Mesodermal cell (in vitro differentiated cells): ENCODE data around the gene PIM1.

Experiments
- H3K27ac ChIP-seq: 2 replicates; pipeline ENCODE4 v1.7.0; 2013; ENCODE audit warnings: mild to moderate bottlenecking, low read depth, low read length, moderate library complexity; ENCODE audit not compliant: severe bottlenecking
- H3K36me3 ChIP-seq: 2 replicates; pipeline ENCODE4 v1.7.1; 2013; ENCODE audit warnings: mild to moderate bottlenecking, low read length, moderate library complexity; ENCODE audit not compliant: control insufficient read depth, insufficient read depth
- H3K4me1 ChIP-seq: one replicate; pipeline ENCODE4 v1.7.1; 2013; ENCODE audit warnings: mild to moderate bottlenecking, low read length; ENCODE audit not compliant: insufficient read depth, control insufficient read depth, poor library complexity, severe bottlenecking
- H3K4me3 ChIP-seq: 2 replicates; pipeline ENCODE4 v1.7.0; 2013; ENCODE audit warnings: low read length, control low read depth, mild to moderate bottlenecking; ENCODE audit not compliant: insufficient read depth, poor library complexity, severe bottlenecking; ENCODE audit errors: extremely low read depth
- H3K9me3 ChIP-seq: 2 replicates; pipeline ENCODE4 v1.7.1; 2013; ENCODE audit warnings: mild to moderate bottlenecking, low read length, moderate library complexity; ENCODE audit not compliant: control insufficient read depth
- WGBS, 2 experiments: methylation state at CpG; one replicate each; pipeline ENCODE4 v1.1.5; 2013; ENCODE audit warnings: missing lambda C conversion rate in 2 of 2; ENCODE audit not compliant: insufficient coverage in 2 of 2; 5-methylcytosine and 5-hydroxymethylcytosine counted together

Gene PIM1

DNA sequence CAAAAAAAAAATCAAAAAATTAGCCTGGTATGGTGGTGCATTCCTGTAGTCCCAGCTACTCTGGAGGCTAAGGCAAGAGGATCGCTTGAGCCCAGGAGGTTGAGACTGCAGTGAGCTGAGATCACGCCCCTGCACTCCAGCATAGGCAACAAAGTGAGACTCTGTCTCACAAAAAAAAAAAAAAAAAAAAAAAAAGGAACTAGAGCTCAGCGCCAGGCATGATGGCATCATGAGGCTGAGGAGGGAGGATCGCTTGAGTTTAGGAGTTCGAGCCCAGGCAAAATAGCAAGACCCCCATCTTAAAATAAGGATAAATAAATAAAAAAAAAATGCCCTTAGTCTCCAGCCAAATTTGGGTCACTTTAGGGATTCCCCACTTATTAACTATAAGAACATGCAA, 40.4 kb upstream of the PIM1 start:
- Histone ChIP-seq H3K4me1 (peaks cover 52% of the 10 kb centered on the region), H3K36me3 (no peaks in the 10 kb centered on the region), H3K27ac (no peak overlapping the region), H3K9me3 (no peaks in the 10 kb centered on the region), H3K4me3 (no peak overlapping the region)
- WGBS, 2 experiments: no CpG with 5 or more reads among the region's 5 CpGs

- H3K4me3 ChIP-seq: no peak overlapping the region
- peak overlapping the region; percentile 23 for H3K27ac ChIP-seq
- no peaks in the 10 kb centered on the region for H3K36me3 ChIP-seq
- 50% methylated on average over 1 of the region's 3 CpGs; no CpG with 5 or more reads in 1 of the 2 experiments for WGBS, 2 experiments
- peaks cover 56% of the 10 kb centered on the region for H3K4me1 ChIP-seq
- H3K9me3 ChIP-seq: no peaks in the 10 kb centered on the region
These were observed 39.2 kb upstream of the PIM1 start for GRCh38 chr6:37130704-37131103.

DNA sequence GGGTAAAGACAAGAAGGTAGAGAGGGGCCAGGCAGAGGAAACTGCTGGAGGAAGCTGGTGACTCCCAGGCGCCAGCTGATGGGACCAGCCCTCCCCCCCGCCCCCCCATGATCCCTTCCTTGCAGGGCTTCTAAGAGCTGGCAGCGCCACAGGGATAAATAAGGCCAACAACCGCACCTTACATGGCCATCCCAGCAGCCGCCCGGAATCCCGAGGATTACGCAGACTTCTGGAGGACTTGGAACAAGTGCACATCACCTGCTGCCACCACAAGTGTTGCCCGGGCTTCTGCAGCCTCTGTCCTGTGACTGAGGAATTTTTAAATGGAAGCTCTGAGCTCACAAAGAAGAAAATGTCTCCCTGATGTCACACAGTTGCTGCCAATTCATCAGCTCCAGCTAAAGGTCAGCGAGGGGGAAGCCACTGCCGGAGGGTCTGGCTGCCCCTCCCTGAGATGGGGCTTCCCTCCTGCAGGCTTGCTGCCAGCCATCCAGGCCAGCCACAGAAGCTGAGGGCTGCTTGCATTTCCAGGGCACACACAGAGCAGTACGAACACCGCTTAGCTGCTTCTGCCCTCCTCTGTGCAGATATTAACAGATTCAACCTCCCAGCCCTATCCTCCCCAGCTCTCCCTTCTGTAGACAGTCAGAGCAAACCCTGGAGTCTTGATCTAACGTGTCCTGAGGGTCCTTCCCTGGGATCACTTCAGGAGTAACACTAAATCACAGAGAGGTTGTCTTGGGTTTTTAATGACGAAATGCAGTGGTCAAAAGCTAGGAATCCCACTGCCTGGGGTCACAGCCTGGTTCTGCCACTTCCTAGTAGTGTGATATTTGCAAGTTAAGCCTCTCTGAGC, 38.6 kb upstream of the PIM1 start:
- Histone ChIP-seq H3K36me3 (no peaks in the 10 kb centered on the region), H3K4me3 (no peak overlapping the region), H3K27ac (peak overlapping the region; percentile 85), H3K9me3 (no peaks in the 10 kb centered on the region), H3K4me1 (peaks cover 56% of the 10 kb centered on the region)
- 73 to 76% methylated on average over 9 to 12 of the region's 15 CpGs for WGBS, 2 experiments

GRCh38 chr6:37131960-37132253, 38.0 kb upstream of the PIM1 start:
- H3K4me3 ChIP-seq: no peak overlapping the region
- H3K4me1 ChIP-seq: peaks cover 58% of the 10 kb centered on the region
- H3K27ac ChIP-seq: peak overlapping the region; percentile 85

DNA sequence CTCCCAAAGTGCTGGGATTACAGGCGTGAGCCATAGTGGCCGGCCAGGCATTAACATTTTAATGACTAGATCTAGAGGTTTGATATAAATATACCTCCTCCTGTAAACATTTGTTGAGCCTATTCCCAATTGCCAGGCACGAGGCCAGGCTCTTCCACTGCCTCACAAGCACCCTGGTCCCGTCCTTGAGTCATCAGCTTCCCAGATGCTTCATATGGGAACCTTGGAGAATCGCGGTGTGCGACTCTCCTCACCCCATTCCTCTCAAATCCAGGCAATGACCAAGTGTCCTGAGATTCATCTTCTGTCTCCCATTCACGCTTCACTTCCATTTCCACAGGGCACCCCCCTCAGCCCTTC, 35.9 kb upstream of the PIM1 start:
- no peaks in the 10 kb centered on the region for H3K9me3 ChIP-seq
- WGBS, 2 experiments: 88% methylated on average over 6 of the region's 8 CpGs
- no peak overlapping the region for H3K4me3 ChIP-seq
- H3K4me1 ChIP-seq: peaks cover 49% of the 10 kb centered on the region
- no peaks in the 10 kb centered on the region for H3K36me3 ChIP-seq
- peak overlapping the region; percentile 79 for H3K27ac ChIP-seq

More at GRCh38 chr6:37131960-37132253, 38.0 kb upstream of the PIM1 start:
- Histone ChIP-seq H3K36me3 (no peaks in the 10 kb centered on the region), H3K9me3 (no peaks in the 10 kb centered on the region)

DNA sequence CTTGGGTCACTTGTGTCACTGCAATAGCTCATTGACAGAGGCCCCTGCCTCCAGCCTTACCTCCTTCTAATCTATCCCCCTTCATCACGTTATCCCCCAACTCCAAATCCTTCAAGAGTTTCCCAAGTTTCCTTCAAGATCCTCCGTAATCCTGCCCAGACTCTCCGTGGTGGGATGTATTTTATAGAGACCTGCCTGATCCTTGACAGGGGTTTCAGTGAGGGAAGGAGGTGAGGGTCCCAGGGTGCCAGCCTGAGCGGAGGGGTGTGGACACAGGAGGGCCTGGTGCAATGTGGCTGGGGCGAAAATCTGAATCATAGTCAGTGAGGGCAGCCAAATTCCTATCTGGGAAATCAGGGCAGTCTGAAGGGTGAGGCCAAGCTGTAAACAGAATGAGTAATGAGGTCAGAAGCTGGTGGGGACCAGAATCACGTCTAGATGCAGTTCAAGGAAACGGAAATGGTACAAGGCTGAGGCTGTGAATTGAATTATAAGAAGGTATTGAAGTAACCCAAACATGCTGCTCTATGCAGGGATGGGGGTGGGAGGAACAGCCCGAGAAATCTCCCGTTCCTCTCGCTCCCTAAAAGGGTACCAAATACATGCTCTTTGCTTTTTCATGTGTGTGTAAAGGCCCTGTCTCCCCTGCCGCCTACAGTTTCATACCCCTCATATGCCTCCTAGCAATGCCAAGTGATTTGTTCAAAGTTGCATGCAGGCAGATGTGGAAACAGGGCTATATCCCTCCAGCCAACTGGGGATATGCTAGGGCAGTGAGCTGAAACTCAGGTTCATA, 35.4 kb upstream of the PIM1 start:
- H3K27ac ChIP-seq: peak overlapping the region; percentile 79
- H3K9me3 ChIP-seq: no peaks in the 10 kb centered on the region
- H3K36me3 ChIP-seq: no peaks in the 10 kb centered on the region
- 52 to 63% methylated on average over 5 to 8 of the region's 11 CpGs for WGBS, 2 experiments
- no peak overlapping the region for H3K4me3 ChIP-seq
- peaks cover 55% of the 10 kb centered on the region for H3K4me1 ChIP-seq

DNA sequence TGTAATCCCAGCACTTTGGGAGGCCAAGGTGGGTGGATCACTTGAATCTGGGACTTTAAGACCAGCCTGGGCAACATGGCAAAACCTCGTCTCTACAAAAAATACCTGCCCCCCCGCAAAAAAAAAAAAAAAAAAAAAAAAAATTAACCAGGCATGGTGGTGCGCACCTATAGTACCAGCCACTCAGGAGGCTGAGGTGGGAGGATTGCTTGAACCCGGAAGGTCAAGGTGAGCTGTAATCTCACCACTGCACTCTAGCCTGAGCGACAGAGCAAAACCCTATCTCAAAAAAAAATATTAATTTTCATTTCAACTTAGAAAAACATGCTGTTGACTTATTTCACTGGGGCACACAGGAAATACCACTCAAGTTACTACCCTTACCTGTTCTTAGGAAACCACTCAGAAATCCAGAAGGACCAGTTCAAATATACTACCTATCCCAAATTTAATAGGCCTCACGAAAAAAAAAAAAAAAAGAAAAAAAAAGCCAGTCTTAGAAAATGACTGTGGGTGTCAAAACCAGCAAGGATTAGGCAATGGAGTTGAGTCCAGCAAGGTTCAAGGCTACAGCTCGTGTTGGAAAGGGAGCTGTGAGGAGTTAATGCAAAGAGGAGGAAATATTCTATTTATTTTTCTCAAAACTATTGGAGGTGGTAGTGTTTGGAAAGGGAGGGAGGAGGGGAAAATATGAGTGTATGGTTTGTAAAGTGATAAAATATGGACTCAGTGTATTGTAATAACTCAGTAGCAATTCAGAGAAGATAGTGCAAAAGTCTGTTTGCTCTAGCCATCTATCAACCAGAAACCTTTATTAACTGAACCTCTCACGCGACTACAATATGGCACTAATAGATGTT, 33.9 kb upstream of the PIM1 start:
- WGBS, 2 experiments: 54 to 100% methylated on average over 2 to 3 of the region's 9 CpGs
- Histone ChIP-seq H3K9me3 (no peaks in the 10 kb centered on the region), H3K4me1 (peaks cover 58% of the 10 kb centered on the region), H3K4me3 (peak overlapping the region; percentile 45), H3K27ac (peak overlapping the region; percentile 99), H3K36me3 (no peaks in the 10 kb centered on the region)

DNA sequence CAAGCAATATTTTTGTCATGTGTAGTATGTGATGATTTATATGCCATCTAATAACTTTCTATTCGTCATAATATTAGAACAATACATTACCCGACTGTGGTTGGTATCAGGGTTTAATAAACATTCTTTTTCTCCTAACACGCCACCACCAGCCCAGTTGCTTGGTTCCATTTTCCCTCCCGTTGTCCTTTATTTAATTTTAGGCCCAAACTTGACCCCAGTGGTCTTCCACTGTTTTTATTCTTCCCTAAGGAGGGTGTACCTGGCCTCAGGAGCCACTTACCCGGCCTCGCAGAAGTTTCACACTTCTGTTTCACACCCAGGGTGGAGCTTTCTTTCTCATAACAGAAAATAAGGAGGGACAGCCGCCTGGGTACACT, 33.1 kb upstream of the PIM1 start:
- no peaks in the 10 kb centered on the region for H3K9me3 ChIP-seq
- peaks cover 58% of the 10 kb centered on the region for H3K4me1 ChIP-seq
- peak overlapping the region; percentile 45 for H3K4me3 ChIP-seq
- 1 to 11% methylated on average over 3 to 6 of the region's 7 CpGs for WGBS, 2 experiments
- H3K27ac ChIP-seq: peak overlapping the region; percentile 99
- H3K36me3 ChIP-seq: no peaks in the 10 kb centered on the region

DNA sequence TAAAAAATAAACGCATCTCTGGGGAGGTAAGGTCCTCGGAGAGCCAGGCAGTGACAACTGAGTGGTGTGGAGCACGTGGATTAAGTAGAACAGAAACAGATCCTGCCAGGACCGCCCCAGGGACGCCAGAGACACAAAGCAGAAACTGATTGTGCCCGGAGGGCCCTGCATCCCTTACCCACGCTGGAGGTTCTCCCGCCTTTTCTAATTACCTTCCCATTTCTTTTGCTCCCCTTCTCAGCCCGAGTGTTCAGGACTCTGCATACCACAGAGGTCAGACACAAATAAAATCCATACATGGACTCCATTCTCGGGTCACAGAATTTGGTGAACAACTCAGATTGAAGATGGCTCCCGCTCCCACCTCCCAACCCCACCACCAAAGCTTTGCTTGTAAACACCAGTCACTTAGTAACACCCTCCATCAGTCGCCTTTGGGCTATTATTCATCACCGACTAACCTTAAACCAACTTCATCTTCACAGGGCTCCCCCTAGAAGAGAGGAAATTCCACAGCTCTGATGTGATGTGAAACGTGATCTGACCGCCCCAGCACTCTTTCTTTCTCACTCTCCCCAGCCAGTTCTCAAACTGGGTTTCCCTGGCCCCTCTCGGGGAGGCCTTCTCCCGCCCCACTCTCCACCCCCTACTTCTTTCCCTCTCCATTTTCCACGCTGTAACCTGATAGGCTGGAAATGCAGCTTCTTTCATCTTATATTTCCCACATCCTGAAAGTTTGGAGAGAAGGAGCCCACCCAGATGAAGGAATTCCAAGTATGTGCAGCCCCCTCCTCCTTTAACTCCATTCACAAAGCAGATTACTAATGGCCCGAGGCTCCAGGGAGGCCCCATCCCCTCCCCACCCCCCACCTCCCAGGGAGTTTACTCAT, 32.5 kb upstream of the PIM1 start:
- Histone ChIP-seq H3K9me3 (no peaks in the 10 kb centered on the region), H3K36me3 (no peaks in the 10 kb centered on the region), H3K27ac (peak overlapping the region; percentile 99), H3K4me3 (peak overlapping the region; percentile 45), H3K4me1 (peaks cover 64% of the 10 kb centered on the region)
- 0% methylated on average over 13 of the region's 19 CpGs for WGBS, 2 experiments

GRCh38 chr6:37138856-37139229, 31.1 kb upstream of the PIM1 start:
- H3K4me1 ChIP-seq: peaks cover 66% of the 10 kb centered on the region
- no peak overlapping the region for H3K4me3 ChIP-seq
- no peaks in the 10 kb centered on the region for H3K9me3 ChIP-seq
- H3K27ac ChIP-seq: peak overlapping the region; percentile 99
- no peaks in the 10 kb centered on the region for H3K36me3 ChIP-seq
- 80% methylated on average over 1 of the region's 1 CpG; no CpG with 5 or more reads in 1 of the 2 experiments for WGBS, 2 experiments
